NCI-H2171 (cell line): ENCODE measurements around the gene C9orf152.

Experiments
- DNase-seq: peaks from one replicate; lab custom pipeline; 2025; lab: John Stamatoyannopoulos, UW

C9orf152 gene

DNA sequence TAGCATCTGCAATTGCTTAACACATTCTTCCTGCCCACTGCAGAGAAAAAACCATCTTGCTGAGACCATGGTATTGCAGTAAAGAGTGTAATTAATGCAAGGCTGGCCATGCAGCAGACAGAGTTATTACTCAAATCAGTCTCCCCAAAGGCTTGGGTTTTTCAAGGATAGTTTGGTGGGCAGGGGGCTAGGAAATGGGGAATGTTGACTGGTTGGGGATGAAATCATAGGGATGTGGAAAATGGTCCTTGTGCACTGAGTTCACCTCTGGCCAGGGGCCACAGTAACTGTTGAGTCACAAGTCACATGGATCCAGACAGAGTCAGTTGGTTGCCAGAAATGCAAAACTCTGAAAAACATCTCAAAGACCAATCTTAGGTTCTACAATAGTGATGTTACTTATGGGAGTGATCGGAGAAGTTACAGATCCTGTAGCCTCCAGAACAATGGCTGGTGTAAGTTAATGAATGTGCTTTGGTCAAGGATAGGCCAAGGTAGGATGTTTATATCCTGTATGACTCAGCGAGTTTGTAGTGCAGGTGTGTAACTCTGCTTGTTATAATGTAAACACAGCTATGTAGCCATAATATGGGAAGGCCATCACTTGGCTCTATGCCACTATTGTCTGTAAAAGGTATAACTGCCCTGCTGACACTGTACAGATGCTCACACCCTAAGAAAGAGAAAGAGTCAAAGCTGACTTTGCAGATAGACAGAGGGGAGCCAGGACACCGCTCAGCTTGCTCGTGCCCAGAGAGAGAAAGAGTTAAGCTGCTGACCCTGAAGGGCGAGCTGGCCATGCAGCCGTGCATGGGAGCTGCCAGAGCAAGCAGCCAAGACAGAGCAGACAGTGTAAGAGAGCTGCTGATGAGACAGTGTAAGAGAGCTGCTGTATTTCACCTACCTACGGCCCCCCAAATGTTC, 27.2 kb downstream of the C9orf152 start:
- no peak for DNase-seq

DNA sequence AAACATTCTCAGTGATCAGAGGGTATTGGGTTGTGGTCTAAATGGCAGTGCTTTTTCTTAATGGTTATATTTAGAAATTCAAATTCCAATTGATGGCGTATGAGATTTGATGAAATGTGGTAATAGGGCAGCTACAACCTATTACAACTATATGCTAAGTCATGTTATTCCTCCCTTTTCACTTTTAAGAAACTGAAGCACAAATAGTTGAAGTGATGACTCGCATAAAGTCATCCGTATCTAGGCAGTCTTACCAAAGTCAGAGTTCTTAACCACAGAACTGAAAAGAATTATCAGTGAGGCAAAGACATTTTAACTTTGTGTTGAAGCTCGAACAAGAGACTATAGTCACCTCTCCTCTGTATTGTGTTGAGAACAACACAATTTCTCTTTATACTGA, 28.2 kb downstream of the C9orf152 start:
- no peak for DNase-seq

DNA sequence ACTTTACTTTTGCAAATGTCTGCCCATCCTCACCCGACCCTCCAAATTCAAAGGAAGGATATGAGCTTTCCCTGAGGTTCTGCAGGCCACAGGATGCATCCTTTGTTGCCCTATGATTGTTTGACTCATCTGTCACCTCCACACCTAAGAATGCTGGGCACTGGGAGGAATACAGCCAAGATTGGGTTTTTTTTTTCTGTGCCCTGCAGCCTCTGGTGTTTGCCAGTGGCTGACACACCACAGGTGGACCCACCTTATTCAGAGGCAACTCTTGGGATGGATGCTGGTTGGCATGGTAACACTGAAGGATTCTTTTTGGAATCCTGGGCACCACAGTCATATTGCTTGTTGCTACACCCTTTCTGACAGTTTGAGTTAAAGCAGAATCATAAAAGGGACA, 29.7 kb downstream of the C9orf152 start:
- no peak for DNase-seq

DNA sequence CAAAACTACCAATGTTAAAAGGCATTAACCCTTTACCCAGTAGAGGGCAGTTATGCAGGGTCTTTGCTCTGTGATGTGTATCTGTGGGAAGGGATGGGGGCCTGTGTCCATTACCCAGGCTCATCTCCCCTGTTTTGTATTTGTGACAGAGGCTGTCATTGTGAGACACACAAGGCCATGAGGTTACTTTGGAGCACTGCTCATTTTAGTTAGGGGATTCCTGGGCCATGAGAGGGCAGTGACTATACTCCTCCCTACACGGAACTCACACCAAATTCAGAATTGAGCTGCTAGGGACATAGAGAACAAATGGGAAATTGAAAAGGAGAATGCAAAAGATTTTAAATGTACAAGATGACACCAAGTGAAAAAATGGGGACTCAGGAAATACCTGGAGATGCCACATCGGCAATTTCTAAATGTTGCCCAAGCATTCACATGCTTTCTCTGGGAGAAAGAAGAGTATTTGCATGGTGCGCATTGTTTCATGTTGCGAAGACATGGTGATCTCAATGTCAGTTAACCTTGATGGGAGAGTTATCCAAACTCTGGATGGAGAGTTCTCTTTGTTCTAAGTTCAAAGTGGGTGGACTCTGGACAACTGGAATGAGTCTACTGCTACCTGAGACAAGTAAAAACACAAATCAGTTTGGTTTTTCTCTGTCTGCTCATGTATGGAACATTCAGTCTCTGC, 32.5 kb downstream of the C9orf152 start:
- no peak for DNase-seq

GRCh38 chr9:110173322-110173642, 34.7 kb downstream of the C9orf152 start:
- no peak for DNase-seq

- DNase-seq: no peak
These were observed 37.4 kb downstream of the C9orf152 start for GRCh38 chr9:110170357-110171257.

DNA sequence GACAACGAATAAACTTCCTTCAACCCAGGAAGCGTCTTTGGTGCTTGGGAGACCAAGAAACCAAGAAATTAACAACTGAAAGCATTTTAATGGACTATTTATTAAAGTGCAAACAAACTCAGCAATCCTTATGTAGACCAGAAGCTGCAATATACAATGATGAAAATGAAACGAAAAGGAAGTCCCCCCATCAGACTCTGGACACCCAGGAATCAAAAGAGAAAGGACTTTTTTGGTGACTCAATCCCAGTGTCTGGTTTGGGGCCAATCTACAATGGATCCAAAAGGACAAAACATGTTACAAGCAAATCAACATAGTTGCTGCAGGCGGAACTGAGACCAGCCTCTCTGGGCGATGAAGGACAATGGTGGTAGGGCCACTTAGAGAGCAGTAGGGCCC, 39.5 kb downstream of the C9orf152 start:
- DNase-seq: no peak

DNA sequence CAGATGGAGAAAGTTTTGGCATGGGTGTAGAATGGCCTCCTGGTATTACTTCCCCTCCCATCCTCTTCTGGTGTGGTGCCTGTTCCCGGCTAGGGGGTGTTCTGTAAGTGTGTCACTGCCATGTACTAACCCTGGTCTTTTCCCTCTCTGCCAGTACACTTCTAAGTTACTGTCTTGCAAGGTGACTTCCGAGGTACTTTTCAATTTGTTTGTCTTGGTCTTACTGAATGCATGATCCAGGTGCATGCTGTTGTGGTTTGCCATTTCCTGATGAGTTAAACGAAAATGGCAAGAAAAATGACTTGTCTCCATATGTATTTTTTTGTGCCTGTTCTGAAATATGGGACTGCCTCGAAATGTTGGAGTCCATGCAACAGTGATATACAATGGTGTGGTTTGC, 46.0 kb downstream of the C9orf152 start:
- DNase-seq: no peak

GRCh38 chr9:110160685-110161084, 47.3 kb downstream of the C9orf152 start:
- DNase-seq: no peak

- no peak for DNase-seq
These were observed 47.8 kb downstream of the C9orf152 start for GRCh38 chr9:110160123-110160522.

GRCh38 chr9:110157823-110158664, 49.9 kb downstream of the C9orf152 start:
- no peak for DNase-seq

DNA sequence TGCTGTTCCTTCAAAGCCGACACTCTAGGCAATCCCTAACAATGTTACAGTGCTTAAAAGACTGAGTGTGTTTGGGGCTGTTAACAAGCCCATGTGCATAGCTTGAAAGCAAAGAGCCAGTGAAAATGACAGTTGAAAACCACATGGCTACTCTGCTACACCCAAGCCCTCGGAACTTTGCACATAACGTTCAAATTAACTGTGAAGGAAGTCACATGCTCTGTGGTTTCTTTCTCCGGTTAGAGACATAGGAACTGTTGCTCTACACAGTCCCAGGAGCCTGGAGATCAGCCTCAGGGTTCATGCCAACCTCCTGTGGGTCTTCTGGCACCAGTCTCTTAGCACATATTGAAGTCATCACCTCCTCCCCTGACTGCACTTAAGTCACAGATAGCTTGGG, 51.1 kb downstream of the C9orf152 start:
- DNase-seq: no peak

- no peak for DNase-seq
These were observed 51.5 kb downstream of the C9orf152 start for GRCh38 chr9:110156416-110156815.

DNA sequence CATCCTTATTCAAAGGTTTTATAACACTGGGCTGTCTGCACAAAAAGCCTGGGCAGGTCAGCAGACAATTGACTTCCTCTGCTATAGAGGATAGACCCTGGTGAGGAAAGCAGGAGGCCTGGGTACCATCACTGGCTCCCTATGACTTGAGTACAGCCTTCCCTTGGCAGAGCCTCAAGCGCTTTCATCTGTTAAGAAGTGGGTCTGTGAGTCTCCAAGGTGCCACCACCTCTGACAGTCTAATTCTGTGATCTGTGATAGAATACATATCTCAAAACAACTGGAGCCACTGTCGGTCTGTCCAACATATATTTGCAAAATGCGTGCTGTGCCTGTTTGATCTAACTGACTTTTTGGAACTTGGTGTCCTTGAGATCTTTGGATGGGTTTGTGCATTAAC, 52.2 kb downstream of the C9orf152 start:
- DNase-seq: no peak

DNA sequence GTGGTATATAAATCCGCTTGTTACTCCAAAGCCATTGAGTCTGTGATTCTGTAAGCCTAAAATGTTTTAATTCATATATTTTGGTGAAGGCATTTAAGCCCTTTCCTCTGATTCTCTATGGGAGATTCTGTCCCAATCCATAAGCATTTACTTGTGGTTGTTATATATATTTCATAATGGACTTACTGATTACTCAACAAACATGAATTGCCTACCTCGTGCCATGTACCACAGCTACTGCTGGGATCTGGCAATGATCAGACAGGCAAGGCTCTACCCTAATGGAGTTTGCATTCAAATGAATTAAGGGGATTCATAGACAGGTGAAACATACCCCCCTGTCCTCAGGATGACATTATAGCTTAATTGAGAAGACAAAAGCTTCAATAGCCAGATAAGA, 54.5 kb downstream of the C9orf152 start:
- no peak for DNase-seq

GRCh38 chr9:110152704-110153374, 55.1 kb downstream of the C9orf152 start:
- peak; percentile 22 for DNase-seq
